NCI-H2171 treated with DMSO at 0.1 percent for 48 hours (cell line): ENCODE data around the gene ATP7B.
A peak's percentile ranks its signal among the peaks of the same experiment; 100 is the strongest.

Source experiments
- DNase-seq: peaks from one replicate; lab custom pipeline; 2025; lab: John Stamatoyannopoulos, UW

The ATP7B gene

DNA sequence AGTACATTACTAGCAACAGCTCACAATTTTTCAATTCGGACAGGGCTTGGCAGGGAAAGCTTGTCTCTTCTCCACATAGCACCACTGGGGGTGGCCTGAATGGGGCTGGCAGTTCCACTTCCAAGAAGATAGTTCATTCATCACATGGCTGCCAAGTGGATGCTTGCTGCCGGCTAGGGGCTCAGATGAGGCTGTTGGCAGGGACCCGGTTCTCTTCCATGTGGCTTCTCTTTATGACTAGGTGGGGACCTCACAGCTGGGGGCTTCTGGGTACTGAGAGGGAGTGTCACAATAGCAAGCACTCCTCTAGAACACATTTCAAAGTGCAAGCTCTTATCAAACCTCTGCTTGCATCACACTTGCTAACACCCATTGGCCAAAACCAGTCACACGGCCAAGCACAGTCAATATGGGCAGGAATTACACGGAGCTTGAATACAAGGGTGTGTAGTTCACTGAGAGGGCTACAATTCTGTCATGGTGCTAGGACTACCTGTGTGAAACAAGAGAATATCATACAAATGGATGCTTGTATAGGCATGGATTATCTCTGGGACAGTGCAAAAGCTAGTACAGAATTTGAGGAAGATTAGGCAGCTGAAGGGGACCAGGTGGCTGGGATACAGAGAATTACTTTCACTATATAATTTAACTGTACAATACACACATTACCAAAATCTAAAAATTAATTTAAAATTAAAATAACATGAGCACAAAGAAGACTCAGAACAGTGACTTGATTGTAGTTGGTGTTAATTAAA is 32.3 kb downstream of the ATP7B start:
- DNase-seq = no peak

DNA sequence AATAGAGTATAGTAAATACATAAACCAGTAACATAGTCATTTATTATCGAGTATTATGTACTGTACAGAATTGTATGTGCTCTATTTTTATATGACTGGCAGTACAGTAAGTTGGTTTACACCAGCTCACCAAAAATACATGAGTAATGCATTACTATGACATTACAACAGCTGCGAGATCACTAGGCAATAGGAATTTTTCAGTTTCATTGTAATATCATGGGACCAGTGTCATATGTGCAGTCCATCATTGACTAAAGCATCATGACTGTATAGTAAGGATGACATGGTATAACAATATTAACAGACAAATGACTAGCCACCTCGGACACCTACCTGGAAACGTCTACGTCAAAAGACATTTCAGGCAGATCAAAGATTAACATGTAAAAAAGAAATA is 33.6 kb downstream of the ATP7B start:
- DNase-seq = no peak

DNA sequence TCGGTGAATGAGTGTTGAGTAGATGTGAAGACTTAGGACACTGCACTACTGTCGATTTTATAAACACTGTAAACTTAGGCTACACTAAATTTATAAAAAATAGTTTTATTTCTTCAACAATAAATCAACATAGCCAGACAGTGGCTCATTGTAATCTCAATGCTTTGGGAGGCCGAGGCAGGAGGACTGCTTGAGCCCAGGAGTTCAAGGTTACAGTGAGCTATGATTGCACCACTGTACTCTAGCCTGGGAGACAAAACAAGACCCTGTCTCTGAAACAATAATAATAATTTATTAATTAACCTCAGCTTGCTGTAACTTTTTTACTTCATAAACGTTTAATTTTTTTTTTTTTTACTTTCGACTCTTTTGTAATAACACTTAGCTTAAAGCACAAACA is 34.4 kb downstream of the ATP7B start:
- no peak for DNase-seq

DNA sequence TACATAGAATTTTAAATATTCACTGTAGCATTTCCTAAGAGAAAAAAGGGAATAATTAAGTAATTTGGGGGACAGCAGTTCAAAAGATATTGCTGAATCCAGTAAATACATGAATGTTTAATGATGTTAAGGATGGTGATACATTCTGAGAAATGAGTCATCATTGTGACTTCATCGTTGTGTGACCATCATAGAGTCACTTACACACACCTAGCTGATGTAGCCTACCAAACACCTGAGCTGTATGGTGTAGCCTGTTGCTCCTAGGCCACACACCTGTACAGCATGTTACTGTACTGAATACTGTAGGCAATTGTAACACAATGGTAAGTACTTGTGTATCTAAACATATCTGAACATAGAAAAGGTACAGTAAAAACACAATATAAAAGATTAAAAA is 34.8 kb downstream of the ATP7B start:
- DNase-seq = no peak

DNA sequence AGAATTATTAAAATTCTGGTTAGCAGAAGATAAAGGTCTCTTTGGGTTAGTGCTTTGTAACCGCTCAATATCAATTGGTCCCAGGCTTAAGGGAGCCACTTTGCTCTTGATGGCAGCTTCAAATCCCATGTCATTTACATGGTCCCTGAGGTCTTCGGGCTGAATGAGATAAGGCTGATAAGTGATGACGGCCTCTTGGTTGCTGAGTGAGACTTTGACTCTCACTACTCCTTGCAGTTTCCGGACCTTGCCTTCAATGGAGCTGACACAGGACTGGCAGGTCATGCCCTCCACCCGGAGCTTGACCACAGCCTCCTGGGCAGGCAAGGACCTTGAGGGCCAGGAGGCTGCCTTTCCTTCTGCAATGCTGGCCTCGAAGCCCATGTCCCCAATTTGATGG is 36.8 kb downstream of the ATP7B start:
- no peak for DNase-seq

DNA sequence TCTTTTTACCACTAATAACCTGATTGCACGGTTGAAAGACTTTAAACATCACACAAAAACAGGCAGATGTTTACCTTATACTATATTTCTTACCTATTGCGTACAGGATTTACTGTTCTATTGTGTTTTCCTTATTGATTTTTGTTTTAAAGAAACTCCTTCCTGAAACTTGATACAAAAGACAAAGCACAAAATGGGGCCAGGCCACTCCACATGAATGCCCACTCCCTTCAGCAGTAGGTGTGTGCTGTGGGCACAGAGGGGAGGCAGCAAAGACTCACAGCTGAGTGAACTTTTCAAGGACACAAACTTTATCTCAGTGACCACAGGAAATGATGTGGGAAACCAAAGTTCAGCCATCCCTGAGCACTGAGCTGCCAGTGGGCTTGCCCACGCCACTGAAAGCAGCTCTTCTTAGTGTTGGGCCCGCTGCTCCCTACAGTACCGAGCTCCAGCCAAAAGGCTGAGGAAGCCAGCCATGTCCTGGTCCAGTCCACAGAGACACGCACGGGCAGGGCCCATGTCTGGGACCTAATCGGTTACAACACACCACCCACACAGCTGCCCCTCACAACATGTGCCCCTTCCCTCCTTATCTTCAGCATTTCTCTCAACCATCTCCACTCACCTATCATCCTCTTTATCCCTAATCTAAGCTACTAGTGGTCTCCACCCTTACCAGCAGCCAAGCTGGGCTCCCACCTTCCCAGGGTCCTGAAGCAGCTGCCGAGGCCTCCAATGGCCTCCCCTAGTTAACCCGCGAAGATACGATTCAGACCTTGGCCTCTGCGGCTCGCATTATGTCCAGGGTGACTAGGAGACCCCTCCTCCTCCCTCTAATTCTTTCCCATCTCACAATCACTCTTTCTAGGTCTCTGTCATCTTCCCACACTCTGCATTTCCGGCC is 39.5 kb downstream of the ATP7B start:
- no peak for DNase-seq

DNA sequence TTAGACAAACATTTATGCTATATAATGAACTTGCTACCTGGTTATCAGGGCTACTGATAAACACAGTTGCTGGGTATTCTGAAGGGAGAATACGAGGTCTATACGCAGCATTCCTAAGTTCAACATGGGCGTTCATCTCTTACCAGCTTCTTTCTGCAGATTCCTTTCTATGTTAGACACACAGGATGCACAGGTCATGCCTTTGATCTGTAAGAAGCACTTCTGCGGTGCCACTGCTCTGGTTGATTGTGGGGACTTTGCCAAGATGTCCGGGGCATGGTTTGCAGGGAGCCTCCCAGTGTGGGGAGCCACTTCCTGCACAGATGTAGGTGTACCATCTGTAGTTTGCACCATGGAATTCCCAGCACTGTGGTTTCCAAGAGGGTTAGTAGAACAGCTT is 40.9 kb downstream of the ATP7B start:
- DNase-seq = no peak

DNA sequence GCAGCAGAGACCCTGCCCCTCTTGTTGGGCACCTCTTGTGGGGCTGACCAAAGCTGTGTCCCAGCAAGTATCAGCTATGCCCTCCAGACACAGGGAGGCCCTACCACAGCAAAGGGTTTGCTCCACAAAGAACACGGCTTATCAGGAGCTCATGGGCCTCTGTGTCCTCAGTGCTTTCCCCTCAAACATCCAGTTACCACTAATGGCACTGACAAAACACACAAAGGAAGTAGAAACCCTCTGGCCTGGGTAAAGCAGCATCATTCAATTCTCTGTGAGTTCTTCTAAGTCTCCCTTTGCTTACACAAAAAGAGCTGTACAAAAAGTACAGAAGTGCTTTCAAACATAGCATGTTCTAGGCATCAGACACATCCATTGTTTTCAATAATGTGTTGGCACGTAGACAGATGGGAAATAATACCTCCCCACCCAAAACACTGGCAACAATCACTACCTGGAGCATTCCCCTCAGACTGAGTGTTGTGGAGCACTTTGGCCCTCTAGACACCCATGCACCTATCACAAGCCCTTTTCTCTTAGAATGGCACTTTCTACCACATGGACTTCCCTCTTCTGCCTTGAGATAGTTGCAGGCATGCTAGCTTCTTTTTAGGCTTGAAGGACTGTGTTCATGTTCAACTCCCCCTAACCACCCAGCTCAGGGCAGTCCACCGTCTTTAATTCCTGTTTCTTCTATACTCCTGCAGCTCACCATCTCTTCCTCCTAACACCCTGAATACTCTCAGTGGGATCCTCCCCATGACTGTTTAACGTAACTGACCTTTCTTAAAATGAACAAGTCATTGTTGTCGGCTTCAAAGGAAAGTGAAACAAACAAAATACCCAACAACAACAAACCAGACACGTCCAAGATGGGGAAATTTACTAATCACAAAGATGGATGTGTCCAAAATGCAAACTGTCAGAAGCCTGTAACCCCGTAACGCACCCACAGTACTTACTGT is 43.5 kb downstream of the ATP7B start:
- no peak for DNase-seq

DNA sequence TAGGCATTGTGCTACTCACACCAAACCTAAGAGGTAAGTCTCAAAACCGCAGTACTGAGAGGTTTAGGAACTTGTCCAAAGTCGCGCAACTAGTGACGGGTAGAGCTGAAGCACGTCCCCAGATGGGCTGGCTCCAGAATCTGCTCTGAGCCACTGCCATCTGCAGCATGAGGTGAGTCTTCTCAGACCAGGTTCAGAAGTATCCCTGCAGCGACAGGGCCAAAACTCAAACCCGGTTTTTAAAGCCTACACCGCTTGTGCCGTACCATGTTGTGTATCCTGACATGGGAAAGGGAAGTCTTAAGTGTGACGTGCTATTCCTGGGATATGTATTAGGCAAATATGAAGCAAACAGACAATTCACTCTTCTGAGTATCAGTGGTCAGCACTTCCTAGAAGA is 45.1 kb downstream of the ATP7B start:
- no peak for DNase-seq

DNA sequence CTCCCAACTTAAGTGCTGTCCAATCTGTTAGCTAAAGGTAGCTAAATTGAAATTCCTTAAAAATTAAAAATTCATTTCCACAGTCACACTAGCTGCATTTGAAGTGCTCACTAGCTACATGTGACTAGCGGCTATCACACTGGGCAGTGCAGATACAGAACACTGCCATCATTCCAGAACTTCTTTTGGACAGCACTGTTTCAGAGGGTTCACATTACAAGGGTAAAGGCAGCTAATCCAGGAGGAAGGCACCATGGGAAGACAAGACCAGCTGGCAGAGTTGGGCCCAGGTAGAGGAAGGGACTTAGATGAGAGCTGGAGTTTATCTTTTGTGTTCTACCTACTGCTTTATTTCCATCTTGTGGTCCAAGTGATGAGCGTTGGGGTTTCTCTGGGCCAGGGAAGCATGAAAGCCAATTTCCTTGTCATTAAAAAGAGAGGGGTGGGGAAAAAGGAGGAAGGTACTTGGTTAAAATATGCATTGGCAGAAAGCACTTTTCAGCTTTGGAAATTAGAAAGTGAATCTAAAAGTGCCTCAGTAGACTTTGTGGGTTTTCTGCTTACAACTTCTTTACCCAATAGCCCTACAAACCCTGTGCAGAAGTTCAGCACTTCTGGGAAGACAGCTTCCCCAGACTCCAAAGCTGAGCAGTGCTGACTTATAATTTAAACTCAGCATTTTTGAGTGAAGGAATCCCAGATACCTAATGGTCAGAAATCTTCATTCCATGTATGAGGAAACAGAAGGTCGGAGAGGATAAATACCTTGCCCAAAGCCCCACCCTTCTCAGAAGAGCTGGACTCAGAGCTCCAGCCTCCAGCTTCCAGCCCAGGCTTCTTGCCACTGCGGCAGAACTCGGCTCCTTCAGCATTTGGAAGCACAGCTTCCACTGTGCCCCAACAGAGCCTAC is 49.5 kb downstream of the ATP7B start:
- no peak for DNase-seq

DNA sequence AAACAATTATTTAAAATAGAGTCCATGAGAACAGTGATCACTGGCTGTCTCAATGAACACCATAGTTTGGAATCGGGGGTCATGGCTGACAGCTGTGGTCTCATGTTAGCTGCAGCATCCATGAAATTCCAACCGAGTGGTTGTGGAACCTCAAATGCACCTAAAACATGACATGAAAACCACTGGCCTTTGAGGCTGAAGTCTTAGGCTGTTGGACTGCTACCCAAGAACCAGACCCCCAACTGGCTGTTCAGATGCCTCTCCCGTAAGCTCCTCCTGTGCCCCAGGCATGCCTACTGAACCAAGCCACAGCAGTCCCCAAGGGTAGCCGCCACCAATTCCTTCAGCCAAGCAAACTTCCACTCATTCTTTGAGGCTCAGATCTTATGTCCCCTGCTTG is 50.5 kb downstream of the ATP7B start:
- no peak for DNase-seq

DNA sequence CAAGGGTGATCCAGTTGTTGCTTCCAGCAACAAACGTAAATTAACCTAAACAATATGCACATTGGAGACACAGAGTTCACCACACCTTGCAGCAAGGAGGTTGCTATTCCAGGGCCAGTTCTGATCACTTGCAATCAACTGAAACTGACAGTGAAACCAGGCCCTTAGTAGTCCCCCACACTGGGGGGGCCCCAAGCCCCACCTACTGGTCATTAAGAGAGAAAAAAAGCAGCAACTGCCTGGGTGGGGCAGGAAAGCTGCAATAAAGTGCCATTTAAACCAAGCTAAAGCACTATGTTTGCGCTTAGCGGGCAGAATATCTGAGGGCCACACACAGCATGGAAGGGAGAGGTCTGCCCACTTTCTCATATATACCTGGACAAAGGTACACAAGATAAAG is 51.5 kb downstream of the ATP7B start:
- DNase-seq = no peak

DNA sequence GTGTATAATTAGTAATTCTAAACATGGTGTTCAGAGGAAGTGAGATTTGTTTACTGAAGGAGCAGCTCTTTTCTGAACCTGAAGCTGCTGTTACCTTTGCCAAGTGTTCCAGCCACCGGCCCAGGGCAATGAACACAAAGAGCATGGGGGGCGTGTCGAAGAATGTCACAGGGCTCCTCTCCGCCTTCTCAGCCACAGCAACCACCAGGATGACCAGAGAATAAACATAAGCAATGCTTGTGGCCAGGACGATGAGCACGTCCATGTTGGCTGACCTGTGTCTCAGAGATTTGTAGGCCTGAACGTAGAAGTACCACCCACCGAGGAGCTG is 53.1 kb downstream of the ATP7B start:
- no peak for DNase-seq

DNA sequence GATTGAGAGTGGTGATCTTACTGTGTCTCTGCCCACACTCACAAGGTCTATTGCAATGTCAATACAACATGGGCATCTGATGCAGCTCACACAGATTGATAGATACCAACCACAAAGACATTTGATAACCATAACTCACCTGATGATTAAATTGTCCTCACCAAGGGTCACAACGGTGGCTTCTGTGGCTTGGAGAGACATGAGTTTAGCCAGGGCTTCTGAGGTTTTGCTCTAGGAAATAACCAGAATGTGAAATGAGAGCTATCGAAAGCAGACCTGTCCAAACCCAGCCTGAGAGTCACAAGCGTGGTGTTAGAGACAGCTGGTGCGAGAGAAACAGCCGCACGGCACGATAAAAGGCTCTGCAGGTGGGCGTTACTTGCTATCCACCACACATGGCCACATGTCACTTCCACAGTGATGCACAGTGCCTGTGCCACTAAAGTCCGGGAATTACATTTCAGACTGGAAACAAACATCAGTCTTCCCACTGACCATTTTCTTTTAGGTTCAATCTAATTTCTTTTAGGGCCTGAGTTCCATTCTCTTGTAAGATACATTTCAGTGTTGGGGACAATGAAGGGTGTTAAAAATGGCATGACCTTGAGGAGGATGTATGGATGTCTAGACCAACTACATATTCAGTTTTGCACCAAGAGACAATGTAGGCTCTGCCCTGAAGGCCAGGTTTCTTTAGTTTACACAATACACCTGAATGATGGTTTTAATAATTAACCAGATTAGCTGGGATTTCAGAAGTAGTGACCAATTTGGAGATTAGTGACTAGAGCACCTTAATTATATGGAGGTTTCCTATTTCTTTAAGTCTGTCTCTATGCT is 53.7 kb downstream of the ATP7B start:
- DNase-seq = peak; percentile 68

DNA sequence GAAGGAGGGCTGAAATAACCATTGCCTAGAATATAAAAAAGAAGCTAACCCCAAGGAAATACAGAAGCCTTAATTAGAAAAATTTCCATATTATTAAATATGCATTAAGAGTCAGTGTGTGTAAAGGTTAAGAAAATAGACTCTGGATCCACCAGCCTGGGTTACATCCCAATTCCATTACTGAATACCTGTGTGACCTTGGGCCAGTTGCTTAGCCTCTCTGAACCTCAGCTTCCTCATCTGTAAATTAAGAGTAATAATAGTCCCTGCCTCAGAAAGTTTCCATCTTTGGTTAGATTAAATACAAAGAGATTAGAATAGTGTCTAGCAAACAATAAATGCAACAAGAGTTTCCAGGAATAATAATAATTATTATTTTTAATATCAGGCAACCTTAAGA is 54.5 kb downstream of the ATP7B start:
- no peak for DNase-seq

DNA sequence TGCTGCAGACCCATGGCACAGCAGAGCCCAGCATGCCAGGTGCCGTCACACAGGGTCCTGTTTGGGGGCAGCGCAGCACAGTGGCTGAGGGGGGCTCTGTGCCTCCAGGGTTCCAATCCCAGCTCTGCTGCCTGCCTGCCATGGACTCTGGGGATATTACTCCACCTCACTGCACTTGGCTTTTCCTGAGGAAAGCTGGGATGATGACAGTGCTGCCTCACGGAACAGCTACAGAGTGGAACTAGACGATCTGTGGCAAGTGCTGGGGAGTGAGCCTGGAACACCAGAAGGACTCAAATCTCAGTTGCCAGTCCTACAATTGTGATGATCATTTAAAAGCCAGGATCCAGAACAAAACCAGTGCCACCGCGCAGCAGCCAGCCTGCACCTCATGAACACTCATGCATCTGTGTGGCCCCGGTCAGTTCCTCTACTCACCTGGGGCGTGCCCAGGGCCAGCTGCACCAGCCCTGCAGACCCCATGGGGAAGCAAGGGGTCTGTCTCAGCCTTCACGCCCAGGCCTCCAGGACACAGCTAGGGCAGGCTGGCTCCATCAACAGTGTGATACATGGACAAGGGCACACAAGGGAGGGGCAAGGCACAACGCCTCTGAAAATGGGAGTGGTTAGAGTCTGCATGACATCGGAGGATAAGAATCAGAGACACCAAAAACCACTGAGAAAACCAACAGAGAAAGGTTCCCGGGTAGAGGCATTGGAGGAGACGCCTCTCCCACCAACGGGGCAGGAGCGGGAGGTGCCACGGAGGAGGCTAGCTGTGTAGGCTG is 55.2 kb downstream of the ATP7B start:
- DNase-seq = peak; percentile 50

DNA sequence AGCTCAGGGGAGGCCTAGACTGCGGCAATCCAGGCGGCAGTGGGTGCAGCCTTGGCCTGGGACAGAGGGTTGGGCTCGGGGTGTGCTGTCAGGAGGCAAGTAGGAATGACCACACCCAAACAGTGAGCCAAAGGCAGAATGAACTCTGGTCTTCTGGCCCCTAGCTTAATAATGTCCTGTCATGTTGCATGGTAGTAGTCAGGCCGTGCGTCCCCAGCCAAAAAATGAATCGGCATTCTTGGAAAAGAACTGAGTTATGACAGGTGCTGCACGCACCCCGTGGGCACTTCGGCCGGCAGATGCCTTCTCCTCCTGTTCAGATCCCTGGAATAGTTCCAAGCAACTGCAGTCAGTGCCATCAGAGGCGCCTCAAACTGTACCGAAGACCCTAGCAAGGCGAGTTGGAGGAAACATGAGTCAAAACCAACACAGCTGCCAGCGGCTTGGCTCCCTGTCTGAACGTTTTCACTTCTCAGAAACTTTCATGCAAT is 55.9 kb downstream of the ATP7B start:
- peak; percentile 97 for DNase-seq

DNA sequence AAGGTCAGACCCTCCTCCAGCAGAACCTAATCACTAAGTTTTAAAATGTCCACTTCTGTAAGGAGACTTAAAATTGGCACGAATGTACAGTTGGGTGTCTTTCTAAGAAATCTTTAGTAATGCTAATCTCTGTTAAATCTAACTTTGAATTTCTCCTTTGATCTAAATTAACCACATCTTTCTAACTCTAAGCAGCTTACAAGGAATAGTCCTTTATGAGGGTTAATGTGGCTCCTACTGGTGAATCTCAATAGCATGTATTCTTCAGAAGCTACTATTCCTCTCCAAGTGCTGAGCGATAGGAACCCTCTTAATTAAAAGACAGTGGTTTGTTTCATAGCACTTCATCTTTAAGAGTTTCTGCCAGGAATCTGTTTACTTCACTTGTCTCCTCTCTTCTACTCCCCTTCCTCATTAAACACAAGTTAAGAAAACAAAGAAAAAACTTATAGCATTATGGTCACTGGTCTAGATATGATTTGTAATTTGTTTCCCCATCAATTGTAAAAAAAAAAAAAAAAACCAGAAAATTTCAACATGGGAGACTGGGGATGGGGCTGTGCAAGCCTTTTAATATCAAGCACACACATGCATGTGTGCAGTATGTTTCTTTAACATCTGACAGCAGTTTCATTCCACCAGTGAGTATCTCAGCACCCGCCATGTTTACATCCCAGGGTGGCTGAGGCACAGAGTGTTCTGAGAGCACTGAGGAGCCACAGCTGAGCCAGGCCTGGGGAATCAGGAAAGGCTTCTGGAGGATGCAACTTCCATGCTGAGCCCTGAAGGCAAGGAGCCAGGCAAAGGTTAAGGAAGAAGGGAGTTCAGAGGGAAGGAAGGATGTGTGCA is 57.7 kb downstream of the ATP7B start:
- no peak for DNase-seq
